ENCODE data around the gene PAPPA.

The PAPPA gene

DNA sequence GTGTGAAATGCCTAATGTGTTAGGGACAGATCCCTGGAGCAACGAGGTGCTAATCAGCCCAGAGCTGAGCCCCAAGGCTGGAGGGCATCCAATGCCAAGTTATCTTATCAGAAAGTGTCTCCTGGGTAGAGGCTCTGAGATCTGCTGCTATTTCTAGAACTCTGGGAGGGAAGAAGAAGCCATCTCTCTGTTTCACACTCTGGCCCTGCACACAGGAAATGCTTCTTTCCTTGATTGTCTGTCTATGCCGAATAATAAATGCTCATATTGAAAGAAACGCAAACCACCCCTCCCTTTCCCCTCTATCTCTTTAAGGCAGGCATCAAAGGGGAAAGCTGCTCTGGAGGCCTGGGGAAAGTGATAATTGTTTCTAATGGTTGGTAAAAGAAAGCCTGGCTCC, 166.7 kb downstream of the PAPPA start:
- Histone ChIP-seq H3K36me3 (replicated peaks) (no peaks in the 10 kb centered on the region), H3K9me3 (no peaks in the 10 kb centered on the region)
- in situ Hi-C loops (cut with MboI; ENCODE audit: low sequenced_read_pairs), result no loop called here

GRCh38 chr9:116322521-116322920, 168.9 kb downstream of the PAPPA start:
- no peaks in the 10 kb centered on the region for H3K9me3 ChIP-seq
- DNase-seq (ENCODE audit: low spot score in 2 of 2), result no peak
- H3K4me1 ChIP-seq, result no peaks in the 10 kb centered on the region; the same call in 1 of the 2 replicates
- in situ Hi-C loops (cut with MboI; ENCODE audit: low sequenced_read_pairs), result no loop called here
- no peaks in the 10 kb centered on the region; the same call in 1 of the 2 replicates for H3K27me3 ChIP-seq (ENCODE audit: low read depth)
- no peak overlapping the region for H3K4me3 ChIP-seq
- no peaks in the 10 kb centered on the region for H3K36me3 ChIP-seq (replicated peaks)

More for the DNA sequence above, 166.7 kb downstream of the PAPPA start:
- DNase-seq (ENCODE audit: low spot score in 2 of 2), result no peak
- no peak overlapping the region for H3K4me3 ChIP-seq
- no peaks in the 10 kb centered on the region; the same call in 1 of the 2 replicates for H3K4me1 ChIP-seq
- no peaks in the 10 kb centered on the region; the same call in 1 of the 2 replicates for H3K27me3 ChIP-seq (ENCODE audit: low read depth)

GRCh38 chr9:116323012-116323411, 169.4 kb downstream of the PAPPA start:
- Histone ChIP-seq H3K4me1 (no peaks in the 10 kb centered on the region; the same call in 1 of the 2 replicates), H3K4me3 (no peak overlapping the region), H3K27me3 (ENCODE audit: low read depth) (no peaks in the 10 kb centered on the region; the same call in 1 of the 2 replicates), H3K9me3 (no peaks in the 10 kb centered on the region), H3K36me3 (replicated peaks) (no peaks in the 10 kb centered on the region)
- DNase-seq (ENCODE audit: low spot score in 2 of 2), result peak in 1 of 2 experiments; percentile 7
- in situ Hi-C loops (cut with MboI; ENCODE audit: low sequenced_read_pairs), result no loop called here

DNA sequence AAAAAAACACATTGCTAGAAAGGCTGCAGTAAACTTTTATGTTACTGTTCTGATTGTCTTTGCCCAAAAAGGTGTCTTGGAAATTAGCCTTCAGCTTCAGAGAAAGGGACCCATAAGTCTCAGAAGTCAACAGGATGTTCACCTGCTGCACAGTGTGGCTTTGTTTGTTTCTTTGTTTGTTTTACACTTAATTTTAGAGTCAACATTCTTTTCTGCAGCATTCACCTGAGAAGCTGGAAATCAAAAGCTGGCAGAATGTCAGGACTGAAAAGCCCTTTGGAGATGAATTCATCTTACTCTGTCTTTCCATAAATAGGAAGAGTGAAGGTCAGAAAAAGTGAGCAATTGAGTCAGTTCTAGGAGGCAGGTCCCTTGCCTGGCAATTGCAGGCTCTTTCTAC, 170.0 kb downstream of the PAPPA start:
- no peaks in the 10 kb centered on the region; the same call in 1 of the 2 replicates for H3K4me1 ChIP-seq

GRCh38 chr9:116325924-116326323, 172.3 kb downstream of the PAPPA start:
- in situ Hi-C loops (cut with MboI; ENCODE audit: low sequenced_read_pairs), result no loop called here
- no peak for DNase-seq (ENCODE audit: low spot score in 2 of 2)
- Histone ChIP-seq H3K9me3 (no peaks in the 10 kb centered on the region), H3K27me3 (ENCODE audit: low read depth) (peaks cover 3% of the 10 kb centered on the region; the same call in 1 of the 2 replicates), H3K4me3 (no peak overlapping the region), H3K36me3 (replicated peaks) (no peaks in the 10 kb centered on the region), H3K4me1 (no peaks in the 10 kb centered on the region; the same call in 1 of the 2 replicates)

More for the DNA sequence above, 170.0 kb downstream of the PAPPA start:
- in situ Hi-C loops (cut with MboI; ENCODE audit: low sequenced_read_pairs), result no loop called here
- no peaks in the 10 kb centered on the region for H3K36me3 ChIP-seq (replicated peaks)
- H3K4me3 ChIP-seq, result no peak overlapping the region
- H3K9me3 ChIP-seq, result no peaks in the 10 kb centered on the region
- H3K27me3 ChIP-seq (ENCODE audit: low read depth), result no peaks in the 10 kb centered on the region; the same call in 1 of the 2 replicates
- DNase-seq (ENCODE audit: low spot score in 2 of 2), result no peak

DNA sequence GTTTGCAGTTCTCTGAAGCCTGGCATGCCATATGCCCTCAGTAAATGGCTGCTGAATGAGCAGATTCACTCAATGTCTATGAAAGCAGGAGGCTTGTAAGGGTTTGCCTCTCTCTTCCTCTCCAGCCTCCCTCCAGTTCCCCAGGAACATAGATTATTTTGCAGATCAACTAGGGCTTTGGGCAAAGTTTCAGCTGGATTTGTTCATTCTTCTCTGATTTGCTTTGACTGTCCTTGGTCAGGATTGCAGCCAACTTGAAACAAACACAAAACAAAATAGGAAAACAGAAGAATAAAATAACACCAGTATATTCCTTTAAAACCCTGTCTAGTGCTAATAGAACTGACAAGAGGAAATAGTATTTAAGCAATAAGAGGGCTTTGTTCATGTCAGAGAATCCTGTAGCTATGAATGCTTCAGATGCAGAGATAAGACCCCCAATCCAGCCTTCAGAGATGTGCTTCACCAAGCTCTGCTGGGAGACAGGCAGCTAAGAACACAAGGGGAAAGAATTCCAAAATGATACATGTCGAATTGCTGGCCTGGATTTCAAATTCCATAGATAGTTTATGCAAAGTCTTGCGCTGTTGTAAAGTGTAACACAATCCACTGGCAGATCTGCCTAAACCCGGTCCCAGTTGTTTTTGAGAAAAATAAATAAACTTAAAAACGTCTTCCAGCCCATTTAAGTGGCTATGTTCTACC, 174.3 kb downstream of the PAPPA start:
- H3K4me1 ChIP-seq, result no peaks in the 10 kb centered on the region; the same call in 1 of the 2 replicates
- peaks cover 3% of the 10 kb centered on the region; the same call in 1 of the 2 replicates for H3K27me3 ChIP-seq (ENCODE audit: low read depth)
- H3K4me3 ChIP-seq, result no peak overlapping the region
- no peaks in the 10 kb centered on the region for H3K9me3 ChIP-seq
- in situ Hi-C loops (cut with MboI; ENCODE audit: low sequenced_read_pairs), result no loop called here
- DNase-seq (ENCODE audit: low spot score in 2 of 2), result no peak
- H3K36me3 ChIP-seq (replicated peaks), result no peaks in the 10 kb centered on the region

GRCh38 chr9:116329470-116329869, 175.9 kb downstream of the PAPPA start:
- no peak for DNase-seq (ENCODE audit: low spot score in 2 of 2)
- Histone ChIP-seq H3K36me3 (replicated peaks) (no peaks in the 10 kb centered on the region), H3K9me3 (no peaks in the 10 kb centered on the region), H3K4me3 (no peak overlapping the region), H3K27me3 (ENCODE audit: low read depth) (peaks cover 3% of the 10 kb centered on the region; the same call in 1 of the 2 replicates), H3K4me1 (no peaks in the 10 kb centered on the region)
- in situ Hi-C loops (cut with MboI; ENCODE audit: low sequenced_read_pairs), result no loop called here

DNA sequence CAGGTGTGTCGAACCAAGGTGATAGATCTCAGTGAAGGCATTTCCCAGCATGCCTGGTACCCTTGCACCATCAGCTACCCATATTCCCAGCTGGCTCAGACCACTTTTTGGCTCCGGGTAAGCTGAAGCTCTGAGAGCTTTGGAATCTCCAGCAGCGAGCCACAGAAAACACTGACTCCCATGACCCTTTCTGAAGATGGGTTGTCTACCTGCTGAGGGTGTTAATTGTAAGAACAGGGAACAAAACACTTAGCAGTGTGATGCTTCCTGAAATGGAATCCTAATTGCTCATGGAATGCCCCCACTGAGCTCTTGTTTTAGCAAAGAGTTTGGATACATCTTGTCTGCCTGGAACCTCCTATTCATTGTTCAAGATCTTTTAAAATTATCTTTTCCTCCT, 177.7 kb downstream of the PAPPA start:
- in situ Hi-C loops (cut with MboI; ENCODE audit: low sequenced_read_pairs), result no loop called here
- Histone ChIP-seq H3K27me3 (ENCODE audit: low read depth) (peaks cover 3% of the 10 kb centered on the region; the same call in 1 of the 2 replicates), H3K36me3 (replicated peaks) (no peaks in the 10 kb centered on the region), H3K4me1 (no peaks in the 10 kb centered on the region), H3K9me3 (no peaks in the 10 kb centered on the region), H3K4me3 (no peak overlapping the region)
- DNase-seq (ENCODE audit: low spot score in 2 of 2), result no peak

GRCh38 chr9:116332090-116332489, 178.5 kb downstream of the PAPPA start:
- Histone ChIP-seq H3K4me1 (no peaks in the 10 kb centered on the region), H3K27me3 (ENCODE audit: low read depth) (peaks cover 3% of the 10 kb centered on the region; the same call in 1 of the 2 replicates), H3K36me3 (replicated peaks) (no peaks in the 10 kb centered on the region), H3K9me3 (no peaks in the 10 kb centered on the region), H3K4me3 (no peak overlapping the region)
- DNase-seq (ENCODE audit: low spot score in 2 of 2), result no peak
- in situ Hi-C loops (cut with MboI; ENCODE audit: low sequenced_read_pairs), result no loop called here

GRCh38 chr9:116333254-116333653, 179.7 kb downstream of the PAPPA start:
- H3K36me3 ChIP-seq (replicated peaks), result no peaks in the 10 kb centered on the region
- H3K9me3 ChIP-seq, result no peaks in the 10 kb centered on the region
- peaks cover 3% of the 10 kb centered on the region; the same call in 1 of the 2 replicates for H3K27me3 ChIP-seq (ENCODE audit: low read depth)
- no peaks in the 10 kb centered on the region for H3K4me1 ChIP-seq
- in situ Hi-C loops (cut with MboI; ENCODE audit: low sequenced_read_pairs), result no loop called here
- H3K4me3 ChIP-seq, result no peak overlapping the region
- DNase-seq (ENCODE audit: low spot score in 2 of 2), result no peak

- peaks cover 5% of the 10 kb centered on the region; the same call in 1 of the 2 replicates for H3K27me3 ChIP-seq (ENCODE audit: low read depth)
- H3K36me3 ChIP-seq (replicated peaks), result no peaks in the 10 kb centered on the region
- in situ Hi-C loops (cut with MboI; ENCODE audit: low sequenced_read_pairs), result no loop called here
- no peak overlapping the region for H3K4me3 ChIP-seq
- DNase-seq (ENCODE audit: low spot score in 2 of 2), result no peak
- H3K9me3 ChIP-seq, result no peaks in the 10 kb centered on the region
- H3K4me1 ChIP-seq, result no peaks in the 10 kb centered on the region
Measured at GRCh38 chr9:116334546-116335150, 181.1 kb downstream of the PAPPA start.

GRCh38 chr9:116335392-116335791, 181.8 kb downstream of the PAPPA start:
- no peaks in the 10 kb centered on the region for H3K36me3 ChIP-seq (replicated peaks)
- no peaks in the 10 kb centered on the region for H3K9me3 ChIP-seq
- H3K4me3 ChIP-seq, result no peak overlapping the region
- in situ Hi-C loops (cut with MboI; ENCODE audit: low sequenced_read_pairs), result no loop called here
- peaks cover 8% of the 10 kb centered on the region; the same call in 1 of the 2 replicates for H3K27me3 ChIP-seq (ENCODE audit: low read depth)
- no peaks in the 10 kb centered on the region for H3K4me1 ChIP-seq
- no peak for DNase-seq (ENCODE audit: low spot score in 2 of 2)

DNA sequence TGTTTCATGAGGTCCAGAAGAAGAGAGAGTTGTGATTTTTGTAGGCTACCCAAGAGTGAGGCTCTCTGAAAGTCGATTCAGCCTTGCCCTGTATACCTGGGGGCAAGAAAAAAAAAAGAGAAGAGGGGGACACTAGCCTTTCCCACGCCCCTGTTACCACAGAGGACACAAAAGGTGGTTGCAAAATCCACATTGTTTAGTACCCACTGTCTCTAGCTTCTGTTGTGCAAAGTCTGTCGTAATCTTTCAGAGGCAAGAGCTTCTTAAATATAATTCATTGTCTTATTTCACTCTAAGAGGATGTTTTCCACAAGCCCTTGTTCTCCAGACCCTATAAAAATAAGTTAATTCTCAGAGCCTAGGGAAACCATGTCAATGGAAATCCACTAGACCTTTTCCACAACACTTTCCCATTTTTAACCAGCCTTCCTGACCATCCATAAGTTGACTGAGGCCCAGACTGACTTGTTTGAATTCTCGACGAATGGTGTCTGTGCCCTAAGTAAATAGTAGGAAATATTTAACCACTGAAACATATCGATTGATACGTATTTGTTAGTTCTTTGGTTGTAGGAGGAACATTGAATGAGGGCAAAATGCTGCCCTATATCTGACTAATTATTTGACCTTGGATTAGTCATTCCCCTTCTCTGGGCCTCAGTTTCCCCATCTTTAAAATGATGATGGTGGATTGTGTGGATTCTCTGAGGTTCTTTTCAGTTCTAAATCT, 182.7 kb downstream of the PAPPA start:
- in situ Hi-C loops (cut with MboI; ENCODE audit: low sequenced_read_pairs), result no loop called here
- peaks cover 9% of the 10 kb centered on the region; the same call in 1 of the 2 replicates for H3K27me3 ChIP-seq (ENCODE audit: low read depth)
- no peaks in the 10 kb centered on the region for H3K4me1 ChIP-seq
- H3K36me3 ChIP-seq (replicated peaks), result no peaks in the 10 kb centered on the region
- DNase-seq (ENCODE audit: low spot score in 2 of 2), result no peak
- H3K4me3 ChIP-seq, result no peak overlapping the region
- no peaks in the 10 kb centered on the region for H3K9me3 ChIP-seq

All from HAP-1 (cell line).